CD4-positive, alpha-beta T cell treated with Interleukin-4 for 1 hour (primary cell): ENCODE results near the gene KRTAP9-7.

Experiments
- DNase-seq, 2 donors: peaks; one replicate each; pipeline ENCODE4 v3.0.0-alpha.2; 2020 to 2022

KRTAP9-7 gene

DNA sequence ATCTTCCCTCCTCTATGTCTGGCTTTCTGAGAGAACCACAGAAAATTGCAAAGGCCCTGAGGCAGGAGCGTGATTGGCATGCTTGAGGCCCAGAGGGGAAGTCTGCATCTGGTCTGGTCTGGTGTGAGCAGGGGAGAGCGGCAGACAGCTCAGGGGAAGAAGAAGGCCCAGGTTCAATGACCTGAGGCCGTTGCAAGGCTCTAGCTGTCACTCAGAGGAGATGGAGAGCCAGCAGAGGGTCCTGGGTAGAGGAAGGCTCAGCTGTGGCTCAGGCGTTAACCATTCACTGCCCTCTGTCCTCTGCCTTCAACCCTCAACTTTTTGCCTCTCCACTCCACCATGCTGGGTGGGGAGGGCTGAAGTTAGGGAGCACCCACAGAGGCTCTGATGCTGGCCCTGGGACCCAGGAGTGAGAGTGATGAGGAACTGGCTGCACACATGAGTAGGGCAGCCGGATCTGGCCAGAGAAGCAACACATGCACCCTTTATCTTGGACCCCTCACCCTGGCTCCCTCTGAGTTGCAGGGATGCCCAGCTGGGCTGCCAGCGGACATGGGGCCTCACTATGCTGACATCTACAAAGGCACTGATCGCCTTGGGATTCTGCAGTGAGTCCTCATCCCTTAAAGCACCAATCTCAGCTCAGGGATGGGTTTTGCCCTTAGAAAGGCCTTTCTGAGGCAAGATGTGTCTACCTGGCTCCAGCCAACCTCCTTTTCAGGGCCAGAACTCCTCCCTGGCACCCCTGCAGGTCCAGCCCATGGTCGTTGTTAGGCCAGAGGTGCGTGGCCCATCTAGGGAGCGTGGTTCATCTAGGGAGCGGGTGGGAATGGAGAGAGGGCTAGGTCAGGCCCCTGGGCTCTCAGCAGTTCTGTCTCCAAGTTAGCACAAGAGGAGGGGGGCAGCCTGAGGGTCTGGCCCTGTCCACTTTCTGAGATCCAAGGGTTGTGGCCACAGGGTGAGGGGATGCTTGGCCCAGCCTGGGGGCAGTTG is 47.7 kb downstream of the KRTAP9-7 start:
- no peak for DNase-seq

DNA sequence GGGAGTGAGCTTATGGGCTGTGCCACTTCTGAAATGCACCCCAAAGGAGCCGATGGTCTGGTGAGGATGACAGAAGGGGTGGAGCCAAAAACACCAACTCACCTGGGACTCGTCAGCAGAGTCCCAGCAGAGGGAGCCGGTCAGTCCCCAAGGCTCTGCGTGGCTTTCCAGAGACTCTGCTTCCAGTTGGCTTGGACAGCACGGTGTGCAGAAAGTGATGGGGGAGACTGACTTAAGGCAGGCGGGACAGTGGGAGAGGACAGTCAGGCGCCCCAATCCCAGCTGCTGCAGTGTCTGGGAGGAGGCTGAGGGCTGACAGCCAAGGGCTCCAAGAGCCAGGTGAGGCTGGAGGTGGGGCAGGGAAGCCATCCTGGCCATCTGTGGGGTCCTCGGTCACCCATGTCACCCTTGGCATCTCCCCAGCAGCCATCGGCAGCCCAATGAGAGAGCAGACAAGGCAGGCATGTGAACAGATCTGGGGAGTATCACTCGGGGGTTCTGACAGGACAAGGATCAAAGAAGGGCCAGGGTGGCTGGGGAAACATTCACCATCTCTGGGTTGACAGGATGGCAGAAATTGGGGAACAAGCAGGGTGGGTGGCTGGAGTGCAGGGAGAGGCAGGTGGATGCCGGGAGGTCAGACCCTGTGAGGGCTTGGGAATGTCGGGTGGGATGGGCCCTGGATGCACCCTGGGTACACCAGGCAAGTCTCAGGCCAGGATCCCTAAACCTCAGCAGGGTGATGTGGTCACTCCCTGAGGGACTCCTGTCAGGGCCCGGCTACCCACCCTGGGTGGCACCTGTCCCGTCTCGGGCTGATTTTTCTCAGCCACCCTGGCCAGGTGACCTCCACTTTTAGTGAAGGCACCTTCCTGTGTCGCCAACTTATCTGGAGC is 48.9 kb downstream of the KRTAP9-7 start:
- no peak for DNase-seq

DNA sequence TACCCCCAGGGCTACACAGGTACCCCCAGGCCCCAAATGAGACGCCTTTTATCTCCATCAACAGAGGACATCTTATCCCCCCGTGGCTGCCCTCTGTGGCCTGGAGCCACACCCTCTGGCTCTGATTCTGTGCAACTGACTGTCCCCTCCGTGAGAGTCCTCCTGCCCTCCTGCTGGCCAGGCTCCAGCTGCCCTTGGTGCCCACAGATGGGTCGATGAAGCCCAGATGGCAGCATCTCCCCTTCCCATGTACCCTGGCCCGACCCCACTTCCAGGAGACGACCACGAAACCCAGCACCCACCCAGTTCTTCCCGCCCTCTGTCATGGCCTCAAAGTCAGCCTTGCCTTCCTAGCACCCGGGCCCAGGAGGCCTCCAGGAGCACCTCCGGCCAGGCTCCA is 49.6 kb downstream of the KRTAP9-7 start:
- no peak for DNase-seq

- no peak for DNase-seq
Measured at GRCh38 chr17:41325611-41326010, 50.1 kb downstream of the KRTAP9-7 start.
